Islet of Langerhans (tissue), 1 donor: ENCODE measurements around the gene MROH7.
"Not testable (repeated sequence)": the region's sequence is repeated elsewhere in the genome, so short reads cannot be mapped to it uniquely, and the experiment has no call there.

Source experiments
- FAIRE-seq: peaks from one replicate; lab custom pipeline; 2011; peaks lifted over from hg19 to GRCh38; lab: Jason Lieb, UNC

MROH7 gene

GRCh38 chr1:54610048-54610447 lies 31.5 kb upstream of the MROH7 start:
- no peak for FAIRE-seq

- FAIRE-seq = no peak
Measured at GRCh38 chr1:54610601-54611580, 30.7 kb upstream of the MROH7 start.

- no peak for FAIRE-seq
Measured at GRCh38 chr1:54611621-54612020, 30.0 kb upstream of the MROH7 start.

- no peak for FAIRE-seq
Measured at GRCh38 chr1:54614024-54614423, 27.6 kb upstream of the MROH7 start.

- FAIRE-seq = no peak
Measured at GRCh38 chr1:54614563-54614962, 27.0 kb upstream of the MROH7 start.

- no peak for FAIRE-seq
Measured at GRCh38 chr1:54615531-54616279, 25.9 kb upstream of the MROH7 start.

GRCh38 chr1:54619749-54620148 lies 21.8 kb upstream of the MROH7 start:
- FAIRE-seq = no peak

- no peak for FAIRE-seq
Measured at GRCh38 chr1:54623216-54624007, 18.2 kb upstream of the MROH7 start, which contains the start of gene FAM151A. TSS of gene FAM151A (minus strand) at chr1:54623525. CDS start at chr1:54623395, 130 bp downstream.

- no peak for FAIRE-seq
Measured at GRCh38 chr1:54624466-54625464, 16.8 kb upstream of the MROH7 start.

GRCh38 chr1:54627196-54627595 lies 14.4 kb upstream of the MROH7 start:
- FAIRE-seq = no peak

GRCh38 chr1:54635804-54636203 lies 5.8 kb upstream of the MROH7 start:
- not testable (repeated sequence) for FAIRE-seq

- not testable (repeated sequence) for FAIRE-seq
Measured at GRCh38 chr1:54636461-54637446, 4.8 kb upstream of the MROH7 start.

GRCh38 chr1:54640361-54640760 lies 1.2 kb upstream of the MROH7 start:
- no peak for FAIRE-seq

- FAIRE-seq = no peak
Measured at GRCh38 chr1:54643736-54644135, 2.1 kb downstream of the MROH7 start.

- FAIRE-seq = no peak
Measured at GRCh38 chr1:54645806-54646676, 4.5 kb downstream of the MROH7 start.

GRCh38 chr1:54649130-54649898 lies 7.7 kb downstream of the MROH7 start:
- FAIRE-seq = no peak

GRCh38 chr1:54649921-54650320 lies 8.3 kb downstream of the MROH7 start:
- no peak for FAIRE-seq

- no peak for FAIRE-seq
Measured at GRCh38 chr1:54650417-54650816, 8.8 kb downstream of the MROH7 start.
